K562 (cell line): ENCODE data around the gene LSM12. TPM values are rescaled to one million over a fixed set of nuclear protein-coding genes. Genes with fewer than 3 reads are reported as not detected.

Experiments
- ARID1B ChIP-seq: fragments of 450-650 bp; IDR thresholded peaks from 2 replicates; pipeline ENCODE4 v1.6.1; 2016; ENCODE audit warnings: antibody characterized with exemption, mild to moderate bottlenecking, inconsistent platforms
- CC2D1A ChIP-seq: fragments of 450-650 bp; IDR thresholded peaks from 2 replicates; pipeline ENCODE4 v1.6.1; 2017; ENCODE audit warnings: mild to moderate bottlenecking
- COPS2 ChIP-seq: fragments of 450-650 bp; conservative IDR thresholded peaks from 2 replicates; pipeline ENCODE4 v1.6.1; 2016; ENCODE audit warnings: mild to moderate bottlenecking, moderate library complexity
- ELF2 ChIP-seq: fragments of 250-450 bp; sonication (Bioruptor Pico); IDR thresholded peaks from 2 replicates; pipeline ENCODE4 v1.5.0; 2021; ENCODE audit warnings: mild to moderate bottlenecking
- GABPA ChIP-seq: fragments of 200-800 bp; sonication (Bioruptor generic); conservative IDR thresholded peaks from 2 replicates; pipeline ENCODE4 v1.6.1; 2016; ENCODE audit warnings: low read depth, missing genetic modification characterization, missing compliant biosample characterization
- GABPB1 ChIP-seq: sonication (generic); formaldehyde crosslinking; IDR thresholded peaks from 2 replicates; pipeline ENCODE4 v1.8.0; 2022; ENCODE audit warnings: mild to moderate bottlenecking, missing genetic modification reagents
- GABPB2 ChIP-seq: fragments of 250-450 bp; sonication (Bioruptor Pico); conservative IDR thresholded peaks from 2 replicates; pipeline ENCODE4 v1.5.1; 2021; ENCODE audit warnings: mild to moderate bottlenecking
- HDAC8 ChIP-seq: fragments of 450-650 bp; IDR thresholded peaks from 2 replicates; pipeline ENCODE4 v1.6.1; 2016; ENCODE audit warnings: mild to moderate bottlenecking, missing genetic modification characterization, moderate library complexity, missing compliant biosample characterization
- HIVEP1 ChIP-seq: fragments of 250-450 bp; sonication (Bioruptor Pico); IDR thresholded peaks from 2 replicates; pipeline ENCODE4 v1.4.0; 2020; ENCODE audit warnings: mild to moderate bottlenecking
- MECOM ChIP-seq: fragments of 250-450 bp; sonication (Bioruptor Pico); IDR thresholded peaks from 2 replicates; pipeline ENCODE4 v1.8.0; 2022; ENCODE audit warnings: inconsistent platforms
- MIER1 ChIP-seq: fragments of 450-650 bp; IDR thresholded peaks from 2 replicates; pipeline ENCODE4 v1.6.1; 2016; ENCODE audit warnings: antibody characterized with exemption, mild to moderate bottlenecking, low read depth
- NBN ChIP-seq: fragments of 450-650 bp; IDR thresholded peaks from 2 replicates; pipeline ENCODE4 v1.6.1; 2016; ENCODE audit warnings: low read depth, mild to moderate bottlenecking
- NR2C2 ChIP-seq, 2 experiments: fragments of 200-800 bp in 1 of 2; sonication (Bioruptor generic) in 1 of 2; sonication (generic) in 1 of 2; formaldehyde crosslinking in 1 of 2; IDR thresholded peaks; 2 replicates each; pipeline versions ENCODE4 v1.6.1 to v1.8.0; 2016 to 2022; ENCODE audit warnings: mild to moderate bottlenecking in 1 of 2, missing compliant biosample characterization in 1 of 2, missing genetic modification characterization in 1 of 2, missing genetic modification reagents in 1 of 2
- PTTG1 ChIP-seq: fragments of 450-650 bp; IDR thresholded peaks from 2 replicates; pipeline ENCODE4 v1.6.1; 2016; ENCODE audit warnings: low read depth, mild to moderate bottlenecking, missing genetic modification characterization, missing compliant biosample characterization
- RBM34 ChIP-seq: fragments of 200-400 bp; formaldehyde crosslinking; IDR thresholded peaks from 2 replicates; pipeline ENCODE4 v1.6.1; 2018; ENCODE audit warnings: low read length, borderline replicate concordance; ENCODE audit not compliant: insufficient read depth
- SP2 ChIP-seq: IDR thresholded peaks from 2 replicates; pipeline ENCODE4 v1.6.1; 2011; ENCODE audit warnings: mild to moderate bottlenecking, low read depth, low read length, moderate library complexity; ENCODE audit not compliant: poor library complexity, severe bottlenecking; ENCODE audit errors: extremely low read depth
- SRSF3 ChIP-seq: fragments of 200-400 bp; formaldehyde crosslinking; IDR thresholded peaks from 2 replicates; pipeline ENCODE4 v1.6.1; 2016; ENCODE audit warnings: mild to moderate bottlenecking, low read length, moderate library complexity; ENCODE audit not compliant: insufficient read depth
- U2AF2 ChIP-seq: fragments of 200-400 bp; formaldehyde crosslinking; optimal IDR thresholded peaks from 2 replicates; pipeline ENCODE3; 2017; ENCODE audit warnings: low read depth, mild to moderate bottlenecking, low read length
- ZEB2 ChIP-seq: fragments of 450-650 bp; IDR thresholded peaks from 2 replicates; pipeline ENCODE4 v1.6.1; 2016
- ZNF699 ChIP-seq: fragments of 250-450 bp; sonication (Bioruptor Pico); IDR thresholded peaks from 2 replicates; pipeline ENCODE4 v1.8.0; 2021; ENCODE audit warnings: mild to moderate bottlenecking, moderate library complexity; ENCODE audit not compliant: insufficient replicate concordance
- polyA plus RNA-seq, 8 experiments: library from polyadenylated mRNA; depleted of rRNA in 4 of 8; stranded (reverse) in 5 of 8; unstranded in 3 of 8; fragments of >200 nt; fragmentation: Nextera tagmentation in 2 of 8; fragmentation: Illumina TruSeq in 1 of 8; extraction: Ambion mirVana in 2 of 8; extraction: Trizol in 1 of 8; gene quantifications; 2 replicates each; pipeline versions ENCODE4 v1.2.1 to v1.2.3, GENCODE V29; 2011 to 2014; ENCODE audit warnings: inconsistent platforms in 1 of 8, missing spikeins in 1 of 8
- total RNA-seq, 7 experiments: library from RNA; depleted of rRNA in 6 of 7; stranded (reverse); fragments of >200 nt in 6 of 7; fragmentation: Illumina TruSeq in 2 of 7; extraction: Trizol in 2 of 7; gene quantifications; 2 replicates each; pipeline versions ENCODE4 v1.2.1 to v1.2.3, GENCODE V29; 2011 to 2021; ENCODE audit warnings: low replicate concordance in 1 of 7
- TF ChIP-seq, protein P1 (sequence below): fragments of 450-650 bp; formaldehyde crosslinking; IDR thresholded peaks from 2 replicates; pipeline ENCODE4 v1.4.0; 2022; ENCODE audit warnings: missing genetic modification characterization
- TF ChIP-seq, protein P2 (sequence below): fragments of 450-650 bp; formaldehyde crosslinking; IDR thresholded peaks from 2 replicates; pipeline ENCODE4 v1.4.0; 2020; ENCODE audit warnings: mild to moderate bottlenecking, moderate library complexity
- TF ChIP-seq, protein P3 (sequence below): sonication (generic); formaldehyde crosslinking; IDR thresholded peaks from 2 replicates; pipeline ENCODE4 v1.8.0; 2023; ENCODE audit warnings: mild to moderate bottlenecking, missing genetic modification reagents
- TF ChIP-seq, protein P4 (sequence below): sonication (generic); formaldehyde crosslinking; IDR thresholded peaks from 2 replicates; pipeline ENCODE4 v1.8.0; 2022; ENCODE audit warnings: missing genetic modification reagents, mild to moderate bottlenecking, moderate library complexity, borderline replicate concordance

LSM12 gene
- total and polyA plus RNA-seq, 9 of the 15 experiments (the other 6 are each of a cell fraction or from before 2014, with no cell fraction given): 53.0 to 258 (median 89.3) TPM

- no peak for TF ChIP-seq MECOM (CRISPR knock-in tag)
- TF ChIP-seq ZEB2: no peak
- TF ChIP-seq HDAC8: no peak
- TF ChIP-seq, protein P1, sequence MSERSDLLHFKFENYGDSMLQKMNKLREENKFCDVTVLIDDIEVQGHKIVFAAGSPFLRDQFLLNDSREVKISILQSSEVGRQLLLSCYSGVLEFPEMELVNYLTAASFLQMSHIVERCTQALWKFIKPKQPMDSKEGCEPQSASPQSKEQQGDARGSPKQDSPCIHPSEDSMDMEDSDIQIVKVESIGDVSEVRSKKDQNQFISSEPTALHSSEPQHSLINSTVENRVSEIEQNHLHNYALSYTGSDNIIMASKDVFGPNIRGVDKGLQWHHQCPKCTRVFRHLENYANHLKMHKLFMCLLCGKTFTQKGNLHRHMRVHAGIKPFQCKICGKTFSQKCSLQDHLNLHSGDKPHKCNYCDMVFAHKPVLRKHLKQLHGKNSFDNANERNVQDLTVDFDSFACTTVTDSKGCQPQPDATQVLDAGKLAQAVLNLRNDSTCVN (CRISPR knock-in tag): 0 out of 2 replicates have a peak, but pooled peaks have one; percentile 55
- TF ChIP-seq SP2: no peak
- TF ChIP-seq ELF2 (CRISPR knock-in tag): no peak
- TF ChIP-seq NBN: peak; percentile 50; the same call in 1 of the 2 replicates
- no peak for TF ChIP-seq PTTG1 (tag)
- peak; percentile 54; the same call in 1 of the 2 replicates for TF ChIP-seq GABPB1
- TF ChIP-seq ARID1B: peak; percentile 77
- TF ChIP-seq GABPB2: no peak
- TF ChIP-seq HIVEP1 (CRISPR knock-in tag): no peak
- TF ChIP-seq, protein P2, sequence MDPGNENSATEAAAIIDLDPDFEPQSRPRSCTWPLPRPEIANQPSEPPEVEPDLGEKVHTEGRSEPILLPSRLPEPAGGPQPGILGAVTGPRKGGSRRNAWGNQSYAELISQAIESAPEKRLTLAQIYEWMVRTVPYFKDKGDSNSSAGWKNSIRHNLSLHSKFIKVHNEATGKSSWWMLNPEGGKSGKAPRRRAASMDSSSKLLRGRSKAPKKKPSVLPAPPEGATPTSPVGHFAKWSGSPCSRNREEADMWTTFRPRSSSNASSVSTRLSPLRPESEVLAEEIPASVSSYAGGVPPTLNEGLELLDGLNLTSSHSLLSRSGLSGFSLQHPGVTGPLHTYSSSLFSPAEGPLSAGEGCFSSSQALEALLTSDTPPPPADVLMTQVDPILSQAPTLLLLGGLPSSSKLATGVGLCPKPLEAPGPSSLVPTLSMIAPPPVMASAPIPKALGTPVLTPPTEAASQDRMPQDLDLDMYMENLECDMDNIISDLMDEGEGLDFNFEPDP (CRISPR knock-in tag): no peak
- TF ChIP-seq COPS2: no peak
- TF ChIP-seq GABPA (tag): peak; percentile 78
- no peak for TF ChIP-seq CC2D1A
- no peak for TF ChIP-seq SRSF3
- no peak for TF ChIP-seq MIER1
- TF ChIP-seq RBM34: no peak
- no peak for TF ChIP-seq ZNF699 (CRISPR knock-in tag)
- no peak for TF ChIP-seq U2AF2
- TF ChIP-seq, protein P3, sequence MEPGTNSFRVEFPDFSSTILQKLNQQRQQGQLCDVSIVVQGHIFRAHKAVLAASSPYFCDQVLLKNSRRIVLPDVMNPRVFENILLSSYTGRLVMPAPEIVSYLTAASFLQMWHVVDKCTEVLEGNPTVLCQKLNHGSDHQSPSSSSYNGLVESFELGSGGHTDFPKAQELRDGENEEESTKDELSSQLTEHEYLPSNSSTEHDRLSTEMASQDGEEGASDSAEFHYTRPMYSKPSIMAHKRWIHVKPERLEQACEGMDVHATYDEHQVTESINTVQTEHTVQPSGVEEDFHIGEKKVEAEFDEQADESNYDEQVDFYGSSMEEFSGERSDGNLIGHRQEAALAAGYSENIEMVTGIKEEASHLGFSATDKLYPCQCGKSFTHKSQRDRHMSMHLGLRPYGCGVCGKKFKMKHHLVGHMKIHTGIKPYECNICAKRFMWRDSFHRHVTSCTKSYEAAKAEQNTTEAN: no peak
- TF ChIP-seq, protein P4, sequence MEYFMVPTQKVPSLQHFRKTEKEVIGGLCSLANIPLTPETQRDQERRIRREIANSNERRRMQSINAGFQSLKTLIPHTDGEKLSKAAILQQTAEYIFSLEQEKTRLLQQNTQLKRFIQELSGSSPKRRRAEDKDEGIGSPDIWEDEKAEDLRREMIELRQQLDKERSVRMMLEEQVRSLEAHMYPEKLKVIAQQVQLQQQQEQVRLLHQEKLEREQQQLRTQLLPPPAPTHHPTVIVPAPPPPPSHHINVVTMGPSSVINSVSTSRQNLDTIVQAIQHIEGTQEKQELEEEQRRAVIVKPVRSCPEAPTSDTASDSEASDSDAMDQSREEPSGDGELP (CRISPR knock-in tag): peak; percentile 96
- no peak for TF ChIP-seq NR2C2 (CRISPR knock-in tag; IDR thresholded peaks at IDR 0.05)
- TF ChIP-seq NR2C2 (tag; IDR thresholded peaks at IDR 0.05): peak; percentile 47; the same call in 1 of the 2 replicates
Measured at GRCh38 chr17:44095647-44096496, 29.4 kb upstream of the LSM12 start (continued).
